ENCODE measurements around the gene NLGN1.

GRCh38 chr3:173395412-173396181, 1.9 kb upstream of the NLGN1 start:
- TF ChIP-seq CUX1 (CRISPR knock-in tag; IDR thresholded peaks at IDR 0.05) (no peak), CTCF (IDR thresholded peaks at IDR 0.05 in 2 of 3, conservative IDR thresholded peaks at IDR 0.05 in 1 of 3; ENCODE audit: insufficient read depth in 2 of 3, low read depth in 1 of 3, low read length in 3 of 3) (no peak), KLF10 (CRISPR knock-in tag; IDR thresholded peaks at IDR 0.05) (no peak), MYBL2 (IDR thresholded peaks at IDR 0.05; ENCODE audit: low read depth) (no peak), MYBL2 (CRISPR knock-in tag; IDR thresholded peaks at IDR 0.05; ENCODE audit: borderline replicate concordance) (no peak), POLR2A (conservative IDR thresholded peaks at IDR 0.05) (no peak), ZNF165 (CRISPR knock-in tag; IDR thresholded peaks at IDR 0.05; ENCODE audit: borderline replicate concordance) (no peak), TCF7L2 (IDR thresholded peaks at IDR 0.05; ENCODE audit: low read depth, low read length) (no peak), ZFP1 (CRISPR knock-in tag; IDR thresholded peaks at IDR 0.05) (no peak), POLR2AphosphoS5 (IDR thresholded peaks at IDR 0.05; ENCODE audit: control insufficient read depth, insufficient read depth, low read depth, low read length) (no peak), EZH2 (IDR thresholded peaks at IDR 0.05; ENCODE audit: borderline replicate concordance, low read depth, low read length) (no peak), ZNF431 (CRISPR knock-in tag; IDR thresholded peaks at IDR 0.05) (no peak), CEBPB (tag; IDR thresholded peaks at IDR 0.05) (no peak), ELF4 (CRISPR knock-in tag; IDR thresholded peaks at IDR 0.05) (no peak), ELK1 (CRISPR knock-in tag; IDR thresholded peaks at IDR 0.05) (no peak)
